T-cell (primary cell): Measurements from ENCODE around the gene CD58. TPM values are rescaled to one million over a fixed set of nuclear protein-coding genes. Genes with fewer than 3 reads are reported as not detected.

Experiments used
- ATAC-seq, 4 experiments: fragments of 200-7000 bp in 3 of 4; fragments of 150-1000 bp in 1 of 4; cut with Tn5 transposase; replicated peaks in 1 of 4; 1 replicate in 3 of 4; 2 replicates in 1 of 4; pipeline ENCODE4 v1.10.0; 2021; ENCODE audit warnings: moderate library complexity in 3 of 4, mild to moderate bottlenecking in 2 of 4, moderate number of reproducible peaks in 1 of 4
- CTCF ChIA-PET, 2 donors: fragments of 300-600 bp; sonication (Branson Sonifier 250); formaldehyde crosslinking; loops; one replicate each; lab custom pipeline; 2022; ENCODE audit warnings: antibody characterized with exemption in 2 of 2; lab: Charles Lee
- POLR2A ChIA-PET, 2 donors: fragments of 300-600 bp; sonication (Branson Sonifier 250); formaldehyde crosslinking; loops; one replicate each; lab custom pipeline; 2022; ENCODE audit warnings: antibody characterized with exemption in 2 of 2; lab: Charles Lee
- DNase-seq, 35 experiments: peaks; one replicate each; pipeline versions ENCODE4 v3.0.0 to v3.0.0-alpha.2; 2013 to 2023
- H3K27ac ChIP-seq: one replicate; pipeline ENCODE4 v1.5.1; 2013; ENCODE audit warnings: low read length
- H3K27me3 ChIP-seq, 2 experiments: replicated peaks in 1 of 2; 1 replicate in 1 of 2; 2 replicates in 1 of 2; pipeline versions ENCODE4 v1.6.1 to v1.7.0; 2013; ENCODE audit warnings: low read length in 1 of 2, mixed read lengths in 1 of 2; ENCODE audit not compliant: control insufficient read depth in 2 of 2, insufficient read depth in 2 of 2; ENCODE audit errors: extremely low read depth in 1 of 2
- H3K36me3 ChIP-seq, 2 donors: 1 replicate in 1 of 2; 2 replicates in 1 of 2; pipeline versions ENCODE4 v1.6.1 to v1.7.0; 2013; ENCODE audit warnings: low read length in 1 of 2; ENCODE audit not compliant: control insufficient read depth in 2 of 2, insufficient read depth in 1 of 2; ENCODE audit errors: extremely low read depth in 1 of 2
- H3K4me1 ChIP-seq, 2 experiments: 1 replicate in 1 of 2; 2 replicates in 1 of 2; pipeline versions ENCODE4 v1.6.1 to v1.7.0; 2013; ENCODE audit warnings: low read length in 2 of 2, mixed read lengths in 1 of 2; ENCODE audit not compliant: insufficient read depth in 2 of 2, control insufficient read depth in 1 of 2; ENCODE audit errors: extremely low read depth in 1 of 2
- H3K4me3 ChIP-seq, 2 donors: 1 replicate in 1 of 2; 2 replicates in 1 of 2; pipeline versions ENCODE4 v1.5.1 to v1.7.0; 2013; ENCODE audit warnings: mild to moderate bottlenecking in 2 of 2, low read length in 1 of 2, moderate library complexity in 1 of 2; ENCODE audit not compliant: control insufficient read depth in 1 of 2; ENCODE audit errors: extremely low read depth in 1 of 2
- H3K9me3 ChIP-seq: 2 replicates; pipeline ENCODE4 v1.7.0; 2013
- H3K27ac Mint-ChIP-seq, 2 donors: one replicate each; pipeline ENCODE4 v1.8.0; 2020 to 2021; ENCODE audit warnings: mild to moderate bottlenecking in 2 of 2, mixed read lengths in 2 of 2
- H3K27me3 Mint-ChIP-seq, 2 donors: one replicate each; pipeline ENCODE4 v1.8.0; 2021 to 2022; ENCODE audit warnings: mixed read lengths in 2 of 2
- H3K36me3 Mint-ChIP-seq: one replicate; pipeline ENCODE4 v1.8.0; 2021; ENCODE audit warnings: mixed read lengths
- H3K4me1 Mint-ChIP-seq, 3 donors: one replicate each; pipeline ENCODE4 v1.8.0; 2020 to 2022; ENCODE audit warnings: mixed read lengths in 3 of 3, mild to moderate bottlenecking in 1 of 3
- H3K4me3 Mint-ChIP-seq, 3 donors: one replicate each; pipeline ENCODE4 v1.8.0; 2020 to 2022; ENCODE audit warnings: mild to moderate bottlenecking in 3 of 3, mixed read lengths in 3 of 3, moderate library complexity in 3 of 3
- H3K9me3 Mint-ChIP-seq, 3 donors: one replicate each; pipeline ENCODE4 v1.8.0; 2020 to 2022; ENCODE audit warnings: mixed read lengths in 3 of 3
- WGBS: methylation state at CpG from one replicate; pipeline ENCODE4 v1.1.5; 2013; ENCODE audit warnings: missing lambda C conversion rate; ENCODE audit not compliant: insufficient coverage; 5-methylcytosine and 5-hydroxymethylcytosine counted together
- total RNA-seq, 35 experiments: library from RNA in 6 of 35; stranded (reverse) in 6 of 35; fragments of 120-200 nt in 1 of 35; gene quantifications; one replicate each; pipeline versions ENCODE4 v1.2.1 to v1.2.4 and lab custom pipeline; 2013 to 2026

Gene CD58
- total RNA-seq, 5 donors from 2014 or later (not counting 1 experiment from before 2014, with no cell fraction given): 8.9 to 20.5 (median 16.9) TPM

- Histone ChIP-seq H3K9me3 (no peaks in the 10 kb centered on the region), H3K27ac (peak overlapping the region; percentile 71), H3K4me1 (peaks cover 0 to 34% of the 10 kb centered on the region in 2 experiments), H3K36me3 (no peaks in the 10 kb centered on the region), H3K4me3 (peak overlapping the region; percentile 69 to 79), H3K27me3 (no peaks in the 10 kb centered on the region)
- Mint-ChIP-seq H3K27ac (peak overlapping the region; percentile 85 to 87), H3K27me3 (no peaks in the 10 kb centered on the region), H3K36me3 (peaks cover under 1% of the 10 kb centered on the region), H3K4me3 (peak overlapping the region; percentile 85 to 95 (median 91)), H3K4me1 (peaks cover 34 to 52% (median 45%) of the 10 kb centered on the region in 3 donors), H3K9me3 (no peaks in the 10 kb centered on the region)
- no peak for DNase-seq
- 30% methylated on average over 19 of the region's 24 CpGs for WGBS
- ChIA-PET POLR2A (no interaction called here), CTCF (interaction anchor here (1.1 kb wide), 3 partner anchors 72 to 362 kb away, joined by 3 to 8 read pairs (median 3); no protein-coding TSS in a partner anchor)
- no peak for ATAC-seq
These were observed 541 bp upstream of the CD58 start for GRCh38 chr1:116571215-116571919.

GRCh38 chr1:116569776-116570357 is 959 bp downstream of the CD58 start:
- Mint-ChIP-seq H3K9me3 (peaks cover 0 to 2% (median 0%) of the 10 kb centered on the region in 3 donors), H3K27me3 (no peaks in the 10 kb centered on the region), H3K36me3 (peaks cover 10% of the 10 kb centered on the region), H3K4me3 (peak overlapping the region; percentile 85 to 95 (median 91)), H3K27ac (peak overlapping the region; percentile 87 to 93), H3K4me1 (peaks cover 38 to 63% (median 51%) of the 10 kb centered on the region in 3 donors)
- POLR2A ChIA-PET: no interaction called here
- Histone ChIP-seq H3K4me1 (peaks cover 0 to 38% of the 10 kb centered on the region in 2 experiments), H3K4me3 (peak overlapping the region; percentile 69 to 79), H3K9me3 (no peaks in the 10 kb centered on the region), H3K27ac (peak overlapping the region; percentile 81), H3K27me3 (no peaks in the 10 kb centered on the region), H3K36me3 (no peaks in the 10 kb centered on the region)
- CTCF ChIA-PET: interaction anchor here (0.7 to 1.3 kb wide), 4 partner anchors 13 to 502 kb away, joined by 3 to 15 read pairs (median 6); no protein-coding TSS in a partner anchor
- 16% methylated on average over 16 of the region's 22 CpGs for WGBS
- peak; percentile 2 to 73 (median 29) for DNase-seq
- ATAC-seq: peak; percentile 9 to 33 (median 24)

DNA sequence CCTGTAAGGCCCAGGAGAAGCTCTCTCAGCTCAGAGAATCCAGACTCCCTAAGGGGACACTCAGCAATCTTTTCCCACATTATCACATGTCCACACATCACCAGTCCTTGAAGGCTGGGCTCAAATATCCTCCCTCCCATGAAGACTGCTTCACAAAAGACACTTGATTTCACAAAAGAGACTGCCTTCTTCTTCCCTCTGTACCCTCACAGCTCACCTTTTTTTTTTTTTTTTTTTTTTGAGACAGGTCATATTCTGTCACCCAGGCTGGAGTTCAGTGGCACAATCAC is 1.5 kb downstream of the CD58 start:
- Histone ChIP-seq H3K4me1 (peaks cover 0 to 38% of the 10 kb centered on the region in 2 experiments), H3K36me3 (no peaks in the 10 kb centered on the region), H3K9me3 (no peaks in the 10 kb centered on the region), H3K27me3 (no peaks in the 10 kb centered on the region), H3K27ac (peak overlapping the region; percentile 81), H3K4me3 (peak overlapping the region in 1 of 2 donors; percentile 79)
- peaks cover 13% of the 10 kb centered on the region for H3K36me3 Mint-ChIP-seq
- H3K9me3 Mint-ChIP-seq: peaks cover 0 to 5% (median 0%) of the 10 kb centered on the region in 3 donors
- ChIA-PET CTCF (interaction anchor here (0.6 to 1.3 kb wide), 16 partner anchors 12 to 940 kb away, joined by 3 to 15 read pairs (median 4); no protein-coding TSS in a partner anchor), POLR2A (interaction anchor here (0.6 kb wide), 3 partner anchors 27 to 488 kb away, joined by 3 to 7 read pairs (median 6); no protein-coding TSS in a partner anchor)
- H3K27ac Mint-ChIP-seq: peak overlapping the region; percentile 87 to 93
- H3K4me3 Mint-ChIP-seq: peak overlapping the region; percentile 85 to 95 (median 91)
- H3K27me3 Mint-ChIP-seq: no peaks in the 10 kb centered on the region
- DNase-seq (no peak), ATAC-seq (no peak)
- peaks cover 41 to 62% (median 54%) of the 10 kb centered on the region in 3 donors for H3K4me1 Mint-ChIP-seq

DNA sequence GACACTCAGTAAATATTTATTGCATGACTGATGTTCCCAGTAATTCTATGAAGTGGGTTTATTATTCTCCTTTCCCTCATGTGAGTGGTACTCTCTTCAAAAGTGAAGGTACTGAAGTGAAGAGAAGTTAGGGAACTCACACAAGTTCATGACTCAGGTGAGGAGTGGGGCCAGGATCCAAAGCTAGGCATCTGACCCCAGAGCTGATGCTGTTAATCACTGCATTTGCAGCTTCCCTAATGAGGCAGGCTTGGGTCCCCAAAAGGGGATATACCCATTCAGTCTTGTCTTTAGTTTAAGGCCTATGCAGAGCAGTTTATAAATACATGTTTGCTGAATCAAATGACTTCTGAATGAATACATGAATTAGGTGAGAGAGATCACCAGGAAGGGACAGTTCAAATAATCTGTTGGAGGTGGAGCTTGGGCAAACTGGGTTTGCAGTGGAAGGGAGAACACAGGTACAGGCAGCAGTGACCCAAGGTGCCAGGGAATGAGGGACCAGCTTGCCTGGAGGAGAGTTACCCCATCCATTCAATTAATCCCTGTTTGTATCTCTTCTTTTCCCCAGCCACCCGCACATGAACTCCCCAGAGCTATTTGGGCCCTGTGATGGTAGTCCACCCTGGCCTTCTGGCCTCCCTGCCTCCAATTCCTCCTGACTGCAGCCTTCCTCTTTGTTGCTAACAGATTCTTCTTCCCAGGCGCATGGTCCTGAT is 2.0 kb downstream of the CD58 start:
- H3K9me3 Mint-ChIP-seq: peaks cover 0 to 10% (median 0%) of the 10 kb centered on the region in 3 donors
- Histone ChIP-seq H3K4me3 (no peak overlapping the region), H3K4me1 (peaks cover 0 to 38% of the 10 kb centered on the region in 2 experiments), H3K9me3 (no peaks in the 10 kb centered on the region), H3K36me3 (no peaks in the 10 kb centered on the region), H3K27ac (peak overlapping the region; percentile 81), H3K27me3 (no peaks in the 10 kb centered on the region)
- ATAC-seq (no peak), DNase-seq (no peak)
- H3K36me3 Mint-ChIP-seq: peaks cover 19% of the 10 kb centered on the region
- 85% methylated on average over 2 of the region's 2 CpGs for WGBS
- POLR2A ChIA-PET: interaction anchor here (0.6 kb wide), 3 partner anchors 26 to 489 kb away, joined by 3 to 7 read pairs (median 6); no protein-coding TSS in a partner anchor
- peak overlapping the region; percentile 87 to 93 for H3K27ac Mint-ChIP-seq
- H3K4me3 Mint-ChIP-seq: peak overlapping the region; percentile 85 to 95 (median 91)
- H3K4me1 Mint-ChIP-seq: peaks cover 41 to 63% (median 57%) of the 10 kb centered on the region in 3 donors
- no peaks in the 10 kb centered on the region for H3K27me3 Mint-ChIP-seq
- CTCF ChIA-PET: interaction anchor here (0.6 to 1.3 kb wide), 16 partner anchors 11 to 940 kb away, joined by 3 to 15 read pairs (median 4); no protein-coding TSS in a partner anchor

- Histone ChIP-seq H3K27ac (peak overlapping the region; percentile 4), H3K4me3 (no peak overlapping the region), H3K4me1 (peaks cover 0 to 38% of the 10 kb centered on the region in 2 experiments), H3K36me3 (no peaks in the 10 kb centered on the region), H3K9me3 (no peaks in the 10 kb centered on the region), H3K27me3 (no peaks in the 10 kb centered on the region)
- Mint-ChIP-seq H3K36me3 (peaks cover 25% of the 10 kb centered on the region), H3K4me3 (peak overlapping the region; percentile 85 to 95 (median 91)), H3K9me3 (peaks cover 0 to 12% (median 0%) of the 10 kb centered on the region in 3 donors), H3K27me3 (no peaks in the 10 kb centered on the region), H3K27ac (peak overlapping the region; percentile 87 to 93), H3K4me1 (peaks cover 41 to 68% (median 57%) of the 10 kb centered on the region in 3 donors)
- no peak for DNase-seq
- no CpG with 5 or more reads among the region's 4 CpGs for WGBS
- ATAC-seq: no peak
- ChIA-PET CTCF (interaction anchor here (0.6 to 1.3 kb wide), 9 partner anchors 11 to 920 kb away, joined by 3 to 15 read pairs (median 5); partner anchors contain the start of gene TTF2 (in 1 of the 2)), POLR2A (interaction anchor here in 1 of 2 donors (0.7 kb wide), 1 partner anchor 11 kb away, joined by 15 read pairs; no protein-coding TSS in a partner anchor)
These were observed 2.8 kb downstream of the CD58 start for GRCh38 chr1:116567790-116568661.
